ENCODE measurements around the gene RARG.

GRCh38 chr12:53251477-53252348 lies 19.7 kb upstream of the RARG start:
- peak; percentile 11; the same call in 1 of the 2 replicates for TF ChIP-seq TCF12 (IDR thresholded peaks at IDR 0.05; ENCODE audit: low read depth)
- TF ChIP-seq EP300 (IDR thresholded peaks at IDR 0.05; ENCODE audit: borderline replicate concordance) = no peak
- TF ChIP-seq TEAD4 (IDR thresholded peaks at IDR 0.05) = peak; percentile 26; the same call in 1 of the 2 replicates
- TF ChIP-seq CEBPB (IDR thresholded peaks at IDR 0.05) = no peak
- TF ChIP-seq, protein P1, sequence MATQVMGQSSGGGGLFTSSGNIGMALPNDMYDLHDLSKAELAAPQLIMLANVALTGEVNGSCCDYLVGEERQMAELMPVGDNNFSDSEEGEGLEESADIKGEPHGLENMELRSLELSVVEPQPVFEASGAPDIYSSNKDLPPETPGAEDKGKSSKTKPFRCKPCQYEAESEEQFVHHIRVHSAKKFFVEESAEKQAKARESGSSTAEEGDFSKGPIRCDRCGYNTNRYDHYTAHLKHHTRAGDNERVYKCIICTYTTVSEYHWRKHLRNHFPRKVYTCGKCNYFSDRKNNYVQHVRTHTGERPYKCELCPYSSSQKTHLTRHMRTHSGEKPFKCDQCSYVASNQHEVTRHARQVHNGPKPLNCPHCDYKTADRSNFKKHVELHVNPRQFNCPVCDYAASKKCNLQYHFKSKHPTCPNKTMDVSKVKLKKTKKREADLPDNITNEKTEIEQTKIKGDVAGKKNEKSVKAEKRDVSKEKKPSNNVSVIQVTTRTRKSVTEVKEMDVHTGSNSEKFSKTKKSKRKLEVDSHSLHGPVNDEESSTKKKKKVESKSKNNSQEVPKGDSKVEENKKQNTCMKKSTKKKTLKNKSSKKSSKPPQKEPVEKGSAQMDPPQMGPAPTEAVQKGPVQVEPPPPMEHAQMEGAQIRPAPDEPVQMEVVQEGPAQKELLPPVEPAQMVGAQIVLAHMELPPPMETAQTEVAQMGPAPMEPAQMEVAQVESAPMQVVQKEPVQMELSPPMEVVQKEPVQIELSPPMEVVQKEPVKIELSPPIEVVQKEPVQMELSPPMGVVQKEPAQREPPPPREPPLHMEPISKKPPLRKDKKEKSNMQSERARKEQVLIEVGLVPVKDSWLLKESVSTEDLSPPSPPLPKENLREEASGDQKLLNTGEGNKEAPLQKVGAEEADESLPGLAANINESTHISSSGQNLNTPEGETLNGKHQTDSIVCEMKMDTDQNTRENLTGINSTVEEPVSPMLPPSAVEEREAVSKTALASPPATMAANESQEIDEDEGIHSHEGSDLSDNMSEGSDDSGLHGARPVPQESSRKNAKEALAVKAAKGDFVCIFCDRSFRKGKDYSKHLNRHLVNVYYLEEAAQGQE (IDR thresholded peaks at IDR 0.05; ENCODE audit: low read depth) = no peak
- 0 out of 2 replicates have a peak, but pooled peaks have one; percentile 18 for TF ChIP-seq MAX (IDR thresholded peaks at IDR 0.05)
- no peak; the same call in 1 of the 2 replicates for TF ChIP-seq FOXM1 (IDR thresholded peaks at IDR 0.05; ENCODE audit: borderline replicate concordance, low read depth)
- no peak; the same call in 1 of the 2 replicates for TF ChIP-seq EGR1 (IDR thresholded peaks at IDR 0.05)
- TF ChIP-seq RAD21 (IDR thresholded peaks at IDR 0.05; ENCODE audit: low read depth) = peak; percentile 76
- TF ChIP-seq TAF1 (IDR thresholded peaks at IDR 0.05; ENCODE audit: low read depth) = peak; percentile 77
- peak; percentile 95 for TF ChIP-seq YY1 (IDR thresholded peaks at IDR 0.05; ENCODE audit: low read depth)
- TF ChIP-seq USF1 (IDR thresholded peaks at IDR 0.05) = peak; percentile 95
- TF ChIP-seq CREB1 (IDR thresholded peaks at IDR 0.05; ENCODE audit: low read depth) = no peak

Measured in Ishikawa (cell line).